PC-9 (cell line): ENCODE data around the gene KRTAP6-3.

ENCODE experiments used
- EZH2 ChIP-seq: fragments of 200-600 bp; sonication (generic); IDR thresholded peaks from 2 replicates; pipeline ENCODE4 v1.8.0; 2017; ENCODE audit warnings: antibody characterized with exemption, low read depth
- TF ChIP-seq, protein P1 (sequence below): fragments of 200-600 bp; sonication (generic); conservative IDR thresholded peaks from 2 replicates; pipeline ENCODE4 v1.6.1; 2017; ENCODE audit warnings: mixed run types, antibody characterized with exemption, mild to moderate bottlenecking, moderate library complexity

- TF ChIP-seq, protein P1, sequence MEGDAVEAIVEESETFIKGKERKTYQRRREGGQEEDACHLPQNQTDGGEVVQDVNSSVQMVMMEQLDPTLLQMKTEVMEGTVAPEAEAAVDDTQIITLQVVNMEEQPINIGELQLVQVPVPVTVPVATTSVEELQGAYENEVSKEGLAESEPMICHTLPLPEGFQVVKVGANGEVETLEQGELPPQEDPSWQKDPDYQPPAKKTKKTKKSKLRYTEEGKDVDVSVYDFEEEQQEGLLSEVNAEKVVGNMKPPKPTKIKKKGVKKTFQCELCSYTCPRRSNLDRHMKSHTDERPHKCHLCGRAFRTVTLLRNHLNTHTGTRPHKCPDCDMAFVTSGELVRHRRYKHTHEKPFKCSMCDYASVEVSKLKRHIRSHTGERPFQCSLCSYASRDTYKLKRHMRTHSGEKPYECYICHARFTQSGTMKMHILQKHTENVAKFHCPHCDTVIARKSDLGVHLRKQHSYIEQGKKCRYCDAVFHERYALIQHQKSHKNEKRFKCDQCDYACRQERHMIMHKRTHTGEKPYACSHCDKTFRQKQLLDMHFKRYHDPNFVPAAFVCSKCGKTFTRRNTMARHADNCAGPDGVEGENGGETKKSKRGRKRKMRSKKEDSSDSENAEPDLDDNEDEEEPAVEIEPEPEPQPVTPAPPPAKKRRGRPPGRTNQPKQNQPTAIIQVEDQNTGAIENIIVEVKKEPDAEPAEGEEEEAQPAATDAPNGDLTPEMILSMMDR, result no peak
- TF ChIP-seq EZH2, result no peak
Measured at GRCh38 chr21:30590297-30590696, 1.9 kb upstream of the KRTAP6-3 start, which contains the start of gene KRTAP22-2.
